Sigmoid colon (tissue), 7 donors: ENCODE data around the gene TMEM156. TPM values are rescaled to one million over a fixed set of nuclear protein-coding genes. Genes with fewer than 3 reads are reported as not detected.
"Not testable (repeated sequence)": the region's sequence is repeated elsewhere in the genome, so short reads cannot be mapped to it uniquely, and the experiment has no call there.

Experiments
- DNase-seq: peaks from one replicate; pipeline ENCODE4 v3.0.0-alpha.2; 2019
- H3K27ac ChIP-seq, 4 donors: fragments of 200-600 bp; sonication (generic); one replicate each; pipeline ENCODE4 v1.5.1; 2016 to 2019; ENCODE audit warnings: mild to moderate bottlenecking in 1 of 4
- H3K27me3 ChIP-seq, 3 donors: fragments of 200-600 bp; sonication (generic); one replicate each; pipeline ENCODE4 v1.5.1; 2019; ENCODE audit warnings: mild to moderate bottlenecking in 1 of 3
- H3K36me3 ChIP-seq, 4 donors: fragments of 200-600 bp; sonication (generic); one replicate each; pipeline ENCODE4 v1.5.1; 2016 to 2019
- H3K4me1 ChIP-seq, 4 donors: fragments of 200-600 bp; sonication (generic); one replicate each; pipeline ENCODE4 v1.5.1; 2017 to 2019
- H3K4me3 ChIP-seq, 4 donors: fragments of 200-600 bp; sonication (generic); one replicate each; pipeline ENCODE4 v1.5.1; 2017 to 2019; ENCODE audit warnings: mild to moderate bottlenecking in 2 of 4, moderate library complexity in 1 of 4
- H3K9me3 ChIP-seq, 4 donors: fragments of 200-600 bp in 3 of 4; sonication (generic) in 3 of 4; one replicate each; pipeline versions ENCODE4 v1.5.1 to v1.6.1; 2013 to 2019
- EP300 ChIP-seq, 4 donors: sonication (generic); formaldehyde crosslinking; IDR thresholded peaks; one replicate each; pipeline ENCODE4 v1.6.1; 2017; ENCODE audit warnings: antibody characterized with exemption in 4 of 4
- POLR2A ChIP-seq, 2 donors: fragments of 450-650 bp; IDR thresholded peaks; one replicate each; pipeline ENCODE4 v1.6.1; 2016; ENCODE audit warnings: antibody characterized with exemption in 2 of 2, mild to moderate bottlenecking in 2 of 2, moderate library complexity in 2 of 2
- POLR2AphosphoS5 ChIP-seq, 4 donors: sonication (generic); formaldehyde crosslinking; IDR thresholded peaks; one replicate each; pipeline ENCODE4 v1.6.1; 2017; ENCODE audit warnings: antibody characterized with exemption in 4 of 4
- WGBS, 2 donors: extraction: QIAGEN DNeasy Blood & Tissue Kit; methylation state at CpG; one replicate each; pipeline ENCODE4 v1.1.7; 2013; 5-methylcytosine and 5-hydroxymethylcytosine counted together
- intact Hi-C: fragments of 100-400 bp; cut with DNase I; formaldehyde crosslinking; loops from one replicate; pipeline ENCODE4 v1.15.1; 2023
- polyA plus RNA-seq, 3 donors: library from polyadenylated mRNA; stranded (reverse); fragments of 200-250 nt; gene quantifications; one replicate each; pipeline ENCODE4 v1.2.3, GENCODE V29; 2013
- total RNA-seq, 4 donors: library from RNA; depleted of rRNA; stranded (reverse); fragments of >200 nt; gene quantifications; one replicate each; pipeline ENCODE4 v1.1.0, GENCODE V29; 2016
- TF ChIP-seq, protein P1 (sequence below), 4 experiments: fragments of 450-650 bp in 3 of 4; fragments of 200-600 bp in 1 of 4; IDR thresholded peaks; one replicate each; pipeline ENCODE4 v1.5.1; 2016 to 2019; ENCODE audit warnings: antibody characterized with exemption in 4 of 4, mild to moderate bottlenecking in 3 of 4, moderate library complexity in 2 of 4
- donor health status: healthy with polysubstance abuse.
- donor health status: Bipolar disorder and iron deficiency.
- donor health status: healthy.

TMEM156 gene
- total and polyA plus RNA-seq, 7 donors: 0.66 to 9.1 (median 6.5) TPM; not detected in 4

DNA sequence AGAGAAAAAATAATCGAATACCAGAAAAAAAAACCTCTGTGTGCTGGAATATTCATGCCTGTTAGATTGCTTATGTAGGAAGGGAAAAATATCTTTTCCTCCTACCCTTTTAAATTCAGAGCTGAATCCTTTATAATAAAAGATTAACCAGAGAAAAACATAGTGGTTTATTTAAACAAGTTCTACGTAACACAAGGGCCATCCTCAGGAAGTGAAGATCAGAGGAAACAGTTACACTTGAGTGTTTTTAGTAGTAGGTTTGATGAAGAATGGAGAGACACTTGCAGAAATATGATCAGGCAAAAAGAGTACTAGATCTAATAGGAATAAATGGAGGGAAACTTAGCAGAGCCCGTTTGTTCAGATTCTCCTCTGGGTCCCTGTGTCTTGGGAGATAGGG lies 66.3 kb downstream of the TMEM156 start:
- H3K4me1 ChIP-seq: peaks cover 0 to 11% (median 4%) of the 10 kb centered on the region in 4 donors
- no peaks in the 10 kb centered on the region for H3K27me3 ChIP-seq
- H3K4me3 ChIP-seq: no peak overlapping the region
- DNase-seq: no peak
- no peaks in the 10 kb centered on the region for H3K9me3 ChIP-seq
- H3K36me3 ChIP-seq: no peaks in the 10 kb centered on the region
- 78% methylated on average over 3 of the region's 3 CpGs for WGBS, 2 donors
- H3K27ac ChIP-seq: no peak overlapping the region
- TF ChIP-seq POLR2A (IDR thresholded peaks at IDR 0.05) (no peak), POLR2AphosphoS5 (IDR thresholded peaks at IDR 0.05) (no peak), EP300 (IDR thresholded peaks at IDR 0.05) (no peak)
- TF ChIP-seq, protein P1, sequence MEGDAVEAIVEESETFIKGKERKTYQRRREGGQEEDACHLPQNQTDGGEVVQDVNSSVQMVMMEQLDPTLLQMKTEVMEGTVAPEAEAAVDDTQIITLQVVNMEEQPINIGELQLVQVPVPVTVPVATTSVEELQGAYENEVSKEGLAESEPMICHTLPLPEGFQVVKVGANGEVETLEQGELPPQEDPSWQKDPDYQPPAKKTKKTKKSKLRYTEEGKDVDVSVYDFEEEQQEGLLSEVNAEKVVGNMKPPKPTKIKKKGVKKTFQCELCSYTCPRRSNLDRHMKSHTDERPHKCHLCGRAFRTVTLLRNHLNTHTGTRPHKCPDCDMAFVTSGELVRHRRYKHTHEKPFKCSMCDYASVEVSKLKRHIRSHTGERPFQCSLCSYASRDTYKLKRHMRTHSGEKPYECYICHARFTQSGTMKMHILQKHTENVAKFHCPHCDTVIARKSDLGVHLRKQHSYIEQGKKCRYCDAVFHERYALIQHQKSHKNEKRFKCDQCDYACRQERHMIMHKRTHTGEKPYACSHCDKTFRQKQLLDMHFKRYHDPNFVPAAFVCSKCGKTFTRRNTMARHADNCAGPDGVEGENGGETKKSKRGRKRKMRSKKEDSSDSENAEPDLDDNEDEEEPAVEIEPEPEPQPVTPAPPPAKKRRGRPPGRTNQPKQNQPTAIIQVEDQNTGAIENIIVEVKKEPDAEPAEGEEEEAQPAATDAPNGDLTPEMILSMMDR (IDR thresholded peaks at IDR 0.05): no peak
- intact Hi-C loops: loop anchor here (5.0 kb wide), 1 partner anchor 76 kb away; no protein-coding TSS in a partner anchor

DNA sequence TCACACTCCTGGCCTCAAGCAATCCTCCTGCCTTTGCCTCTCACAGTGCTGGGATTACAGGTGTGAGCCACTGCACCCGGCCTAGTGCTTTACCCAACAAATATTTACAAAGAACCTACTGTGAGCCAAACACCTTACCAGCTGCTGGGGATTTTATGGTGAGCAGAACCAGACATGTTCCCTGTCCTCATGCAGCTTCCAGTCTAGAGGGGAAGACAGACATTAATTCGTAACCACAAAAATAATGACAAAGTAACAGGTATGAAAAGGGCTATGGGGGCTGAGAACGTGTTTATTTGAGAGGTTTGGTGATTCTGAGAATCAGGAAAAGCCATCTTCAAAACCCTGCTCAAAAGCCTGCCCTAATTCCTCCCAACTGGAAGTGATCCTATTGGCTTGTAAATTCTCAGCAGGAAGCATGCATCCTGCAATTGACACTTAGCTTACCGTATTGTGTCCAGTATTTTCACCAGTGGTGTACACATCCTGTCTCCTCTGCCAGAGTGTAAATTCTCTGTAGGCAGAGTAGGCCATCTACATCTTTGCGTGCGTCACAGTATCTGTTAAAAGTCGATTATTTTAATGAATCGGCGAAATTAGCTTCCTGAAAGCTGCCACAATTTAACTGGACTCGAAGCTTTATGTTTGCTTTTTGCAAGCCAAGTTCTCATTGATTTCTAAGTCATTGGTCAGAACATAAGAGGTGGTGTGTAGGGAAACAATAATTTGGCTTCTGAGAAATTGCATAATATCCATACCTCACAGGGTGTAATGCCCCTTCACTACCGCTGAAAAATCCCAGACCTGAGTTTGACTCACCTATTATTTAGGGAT lies 67.0 kb downstream of the TMEM156 start:
- Histone ChIP-seq H3K4me3 (no peak overlapping the region), H3K36me3 (no peaks in the 10 kb centered on the region), H3K27ac (no peak overlapping the region), H3K9me3 (no peaks in the 10 kb centered on the region), H3K27me3 (no peaks in the 10 kb centered on the region), H3K4me1 (peaks cover 0 to 11% (median 4%) of the 10 kb centered on the region in 4 donors)
- intact Hi-C loops: loop anchor here (5.0 kb wide), 1 partner anchor 77 kb away; no protein-coding TSS in a partner anchor
- TF ChIP-seq POLR2AphosphoS5 (IDR thresholded peaks at IDR 0.05): no peak
- TF ChIP-seq, protein P1 (IDR thresholded peaks at IDR 0.05): no peak
- DNase-seq: no peak
- 89% methylated on average over 11 of the region's 11 CpGs for WGBS, 2 donors

DNA sequence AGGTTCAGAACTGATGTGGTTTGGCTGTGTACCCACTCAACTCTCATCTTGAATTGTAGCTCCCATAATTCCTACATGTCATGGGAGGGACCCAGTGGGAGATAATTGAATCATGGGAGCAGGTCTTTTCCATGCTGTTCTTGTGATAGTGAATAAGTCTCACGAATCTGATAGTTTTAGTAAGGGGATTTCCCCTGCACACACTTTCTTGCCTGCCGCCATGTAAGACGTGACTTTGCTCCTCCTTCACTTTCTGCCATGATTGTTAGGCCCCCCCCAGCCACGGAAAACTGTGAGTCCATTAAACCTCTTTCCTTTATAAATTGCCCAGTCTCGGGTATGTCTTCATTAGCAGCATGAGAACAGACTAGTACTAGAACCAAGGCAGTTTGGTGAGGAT lies 73.0 kb downstream of the TMEM156 start:
- Histone ChIP-seq H3K27ac (peak overlapping the region in 2 of 4 donors; percentile 38 to 40), H3K4me1 (peaks cover 0 to 23% (median 14%) of the 10 kb centered on the region in 4 donors)
- H3K27me3 ChIP-seq, H3K4me3 ChIP-seq, H3K9me3 ChIP-seq, DNase-seq, H3K36me3 ChIP-seq, intact Hi-C loops: not testable (repeated sequence)
- WGBS, 2 donors: 90 to 94% methylated on average over 5 of the region's 5 CpGs

DNA sequence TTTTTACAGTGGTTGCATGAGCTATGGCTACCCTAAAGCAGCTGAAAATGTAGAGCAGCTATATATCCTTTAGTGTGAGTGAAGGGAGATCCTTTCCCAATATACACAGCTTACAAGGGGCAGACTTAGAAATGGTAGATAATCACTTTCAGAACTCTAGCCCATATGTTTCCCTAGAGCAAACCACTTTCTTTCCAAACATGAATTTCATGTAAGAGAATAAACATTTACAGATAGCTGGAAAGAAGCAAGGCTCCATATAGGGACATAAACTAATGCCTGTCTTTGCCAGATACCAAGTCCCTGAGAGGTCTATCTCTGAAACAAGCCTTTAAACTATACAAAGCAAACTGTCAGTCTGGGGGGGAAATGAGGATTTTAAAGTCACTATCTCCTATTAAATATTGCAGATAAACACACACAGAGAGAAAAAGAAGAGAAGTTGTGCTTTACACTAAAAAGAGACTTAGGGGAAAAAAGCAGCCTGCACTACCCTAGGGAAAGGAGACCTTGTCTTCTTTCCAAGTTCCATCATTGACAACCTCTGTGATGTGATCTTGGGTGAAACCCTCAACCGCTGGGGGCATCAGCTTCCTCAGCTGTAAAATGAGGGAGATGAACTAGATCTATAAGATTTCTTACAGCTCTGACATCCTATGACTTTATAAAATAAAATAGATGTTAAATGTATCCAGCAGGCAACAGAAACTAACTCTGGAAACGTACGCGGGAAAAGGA lies 73.6 kb downstream of the TMEM156 start:
- Histone ChIP-seq H3K4me3 (no peak overlapping the region), H3K27me3 (no peaks in the 10 kb centered on the region), H3K27ac (peak overlapping the region; percentile 4 to 40 (median 24)), H3K4me1 (peaks cover 0 to 23% (median 14%) of the 10 kb centered on the region in 4 donors), H3K36me3 (no peaks in the 10 kb centered on the region), H3K9me3 (no peaks in the 10 kb centered on the region)
- intact Hi-C loops: no loop called here
- no peak for DNase-seq
- TF ChIP-seq EP300 (IDR thresholded peaks at IDR 0.05) (no peak), POLR2AphosphoS5 (IDR thresholded peaks at IDR 0.05) (no peak), POLR2A (IDR thresholded peaks at IDR 0.05) (no peak)
- TF ChIP-seq, protein P1 (IDR thresholded peaks at IDR 0.05): no peak
- 68 to 96% methylated on average over 4 of the region's 4 CpGs for whole genome bisulfite sequencing, 2 donors

DNA sequence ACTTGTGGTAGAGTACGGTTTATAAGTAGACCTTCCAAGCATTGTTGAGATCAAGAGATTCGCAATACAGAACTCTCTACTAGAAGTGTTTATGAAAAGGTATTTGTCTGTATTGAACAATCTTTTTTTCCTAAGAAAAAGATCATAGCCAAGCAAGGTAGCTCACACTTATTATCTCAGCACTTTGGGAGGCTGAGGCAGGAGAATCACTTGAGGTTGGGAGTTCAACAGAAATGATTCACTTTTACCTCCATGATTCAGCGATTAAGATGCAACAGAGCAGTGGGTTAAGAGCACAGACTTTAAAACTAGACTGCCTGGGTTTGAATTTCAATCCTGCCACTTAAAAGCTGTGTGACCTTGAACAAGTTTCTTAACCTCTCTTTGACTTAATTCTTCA lies 74.3 kb downstream of the TMEM156 start:
- H3K4me1 ChIP-seq: peaks cover 0 to 23% (median 14%) of the 10 kb centered on the region in 4 donors
- H3K9me3 ChIP-seq: no peaks in the 10 kb centered on the region
- TF ChIP-seq POLR2AphosphoS5 (IDR thresholded peaks at IDR 0.05) (no peak), EP300 (IDR thresholded peaks at IDR 0.05) (no peak), POLR2A (IDR thresholded peaks at IDR 0.05) (no peak)
- TF ChIP-seq, protein P1 (IDR thresholded peaks at IDR 0.05): no peak
- intact Hi-C loops: no loop called here
- no peak overlapping the region for H3K4me3 ChIP-seq
- WGBS, 2 donors: 91 to 94% methylated on average over 3 of the region's 3 CpGs
- no peaks in the 10 kb centered on the region for H3K36me3 ChIP-seq
- DNase-seq: no peak
- H3K27ac ChIP-seq: peak overlapping the region in 2 of 4 donors; percentile 19 to 38
- no peaks in the 10 kb centered on the region for H3K27me3 ChIP-seq
